ENCODE data around the gene C1orf226. TPM values are rescaled to one million over a fixed set of nuclear protein-coding genes. Genes with fewer than 3 reads are reported as not detected.

The C1orf226 gene
- total RNA-seq, 4 donors from 2014 or later: 0.13 to 4.0 (median 2.3) TPM

DNA sequence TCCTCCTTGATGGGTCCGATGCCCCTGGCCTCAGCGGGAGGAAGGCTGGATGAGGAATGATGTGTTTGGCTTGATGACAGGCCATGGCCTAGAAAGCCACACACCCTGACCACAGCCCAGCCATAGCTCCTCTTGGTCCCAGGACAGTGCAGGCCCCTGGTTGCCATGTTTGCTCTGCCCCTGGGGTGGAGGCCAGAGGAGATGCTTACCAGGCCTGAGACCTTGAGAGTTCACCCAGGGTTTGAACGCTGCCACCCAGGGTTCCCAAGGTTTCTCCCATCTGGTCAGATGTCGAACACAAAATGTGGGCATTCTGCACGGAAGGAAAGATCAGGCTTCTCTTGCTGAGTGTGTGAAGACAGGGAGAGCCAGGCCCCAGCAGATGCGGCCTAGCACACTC, 2.6 kb downstream of the C1orf226 start:
- TF ChIP-seq CTCF (IDR thresholded peaks at IDR 0.05): no peak
- TF ChIP-seq POLR2A (IDR thresholded peaks at IDR 0.05): no peak
- no peak overlapping the region for H3K27ac ChIP-seq
- WGBS, 2 donors: 93 to 96% methylated on average over 6 of the region's 6 CpGs
- H3K4me3 ChIP-seq (replicated peaks in 1 of 3): no peak overlapping the region
- no peak for DNase-seq
- intact Hi-C loops (cut with DNase I): no loop called here
- no peaks in the 10 kb centered on the region for H3K27me3 ChIP-seq
- no peaks in the 10 kb centered on the region for H3K4me1 ChIP-seq
- H3K9me3 ChIP-seq: no peaks in the 10 kb centered on the region
- H3K36me3 ChIP-seq: no peaks in the 10 kb centered on the region

DNA sequence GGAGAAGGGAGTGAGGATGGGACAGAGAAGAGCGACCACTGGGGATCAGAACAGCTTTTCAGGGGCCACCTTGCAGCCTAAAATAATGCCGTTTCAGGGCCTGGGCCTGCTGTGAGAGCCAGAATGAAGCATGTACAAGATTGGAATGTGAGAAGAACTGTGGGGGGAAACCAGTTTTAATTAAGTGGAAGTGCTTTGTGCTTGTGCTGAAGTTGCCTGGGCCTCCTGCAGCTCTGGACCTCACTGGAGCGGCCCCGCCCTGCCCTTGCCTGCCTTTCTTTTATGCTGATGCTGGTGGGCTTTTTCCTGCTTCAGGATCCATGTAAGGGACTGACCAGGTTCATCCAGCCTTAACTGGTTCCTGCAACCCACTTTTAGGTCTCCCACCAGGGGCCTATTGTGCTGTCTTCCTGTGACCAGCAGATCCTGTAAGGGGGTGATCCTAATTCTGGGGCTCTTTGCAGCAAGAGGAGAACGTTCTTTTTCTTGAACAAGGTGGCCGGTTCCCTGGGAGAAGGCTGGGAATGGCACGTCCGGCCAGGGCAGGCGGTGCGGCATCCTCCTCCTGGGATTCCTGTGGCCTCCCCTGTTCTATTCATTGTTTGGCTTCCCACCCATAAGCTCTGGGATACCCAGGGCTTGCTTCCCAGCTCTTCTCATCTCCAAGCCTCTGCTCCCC, 3.2 kb downstream of the C1orf226 start:
- WGBS, 2 donors: 87 to 97% methylated on average over 8 to 10 of the region's 10 CpGs
- H3K4me3 ChIP-seq (replicated peaks in 1 of 3): no peak overlapping the region
- no peaks in the 10 kb centered on the region for H3K4me1 ChIP-seq
- H3K27me3 ChIP-seq: no peaks in the 10 kb centered on the region
- intact Hi-C loops (cut with DNase I): no loop called here
- no peak overlapping the region for H3K27ac ChIP-seq
- DNase-seq: no peak
- no peaks in the 10 kb centered on the region for H3K9me3 ChIP-seq
- H3K36me3 ChIP-seq: no peaks in the 10 kb centered on the region
- TF ChIP-seq CTCF (IDR thresholded peaks at IDR 0.05): no peak
- TF ChIP-seq POLR2A (IDR thresholded peaks at IDR 0.05): no peak

GRCh38 chr1:162385280-162385623, 3.7 kb downstream of the C1orf226 start:
- 80 to 85% methylated on average over 3 of the region's 3 CpGs for WGBS, 2 donors
- intact Hi-C loops (cut with DNase I): no loop called here
- Histone ChIP-seq H3K4me1 (no peaks in the 10 kb centered on the region), H3K9me3 (no peaks in the 10 kb centered on the region), H3K27me3 (no peaks in the 10 kb centered on the region), H3K36me3 (no peaks in the 10 kb centered on the region), H3K27ac (no peak overlapping the region), H3K4me3 (replicated peaks in 1 of 3) (no peak overlapping the region)
- no peak for DNase-seq
- TF ChIP-seq POLR2A (IDR thresholded peaks at IDR 0.05) (no peak), CTCF (IDR thresholded peaks at IDR 0.05) (no peak)

DNA sequence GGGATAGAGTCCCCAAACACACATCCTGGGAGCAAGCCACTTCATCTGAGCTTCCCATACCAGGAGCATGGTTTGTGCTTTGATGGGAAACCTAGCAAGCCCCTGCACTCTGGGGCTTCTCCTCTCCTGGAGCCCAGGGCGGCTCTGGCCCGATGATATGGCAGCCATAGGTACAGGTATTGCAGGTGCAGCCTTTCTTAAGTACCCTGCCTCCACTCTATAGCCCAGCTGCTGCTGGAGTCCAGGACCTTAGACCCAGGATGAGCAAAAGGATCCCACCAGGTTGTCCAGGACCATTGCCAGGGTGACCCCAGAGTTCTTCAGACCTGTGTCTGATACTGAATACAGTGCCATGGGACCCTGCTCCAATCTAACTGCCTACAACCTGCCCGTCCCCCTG, 4.2 kb downstream of the C1orf226 start:
- Histone ChIP-seq H3K36me3 (no peaks in the 10 kb centered on the region), H3K9me3 (no peaks in the 10 kb centered on the region), H3K4me1 (no peaks in the 10 kb centered on the region), H3K4me3 (replicated peaks in 1 of 3) (no peak overlapping the region), H3K27me3 (no peaks in the 10 kb centered on the region), H3K27ac (no peak overlapping the region)
- intact Hi-C loops (cut with DNase I): no loop called here
- 40 to 100% methylated on average over 1 to 3 of the region's 3 CpGs for WGBS, 2 donors
- no peak for DNase-seq
- TF ChIP-seq POLR2A (IDR thresholded peaks at IDR 0.05) (no peak), CTCF (IDR thresholded peaks at IDR 0.05) (no peak)

- no peak for DNase-seq
- H3K4me3 ChIP-seq (replicated peaks in 1 of 3): no peak overlapping the region
- intact Hi-C loops (cut with DNase I): no loop called here
- H3K27me3 ChIP-seq: no peaks in the 10 kb centered on the region
- H3K27ac ChIP-seq: no peak overlapping the region
- no peaks in the 10 kb centered on the region for H3K4me1 ChIP-seq
- H3K36me3 ChIP-seq: no peaks in the 10 kb centered on the region
- TF ChIP-seq CTCF (IDR thresholded peaks at IDR 0.05) (no peak), POLR2A (IDR thresholded peaks at IDR 0.05) (no peak)
- 91 to 93% methylated on average over 8 of the region's 8 CpGs for WGBS, 2 donors
- no peaks in the 10 kb centered on the region for H3K9me3 ChIP-seq
These were observed 5.0 kb downstream of the C1orf226 start for GRCh38 chr1:162386292-162387225.

All from thyroid gland (tissue), 4 donors.